Measurements from ENCODE around the gene ZNF536.

The ZNF536 gene

GRCh38 chr19:30361107-30361447 is 11.1 kb upstream of the ZNF536 start:
- Histone ChIP-seq H3K4me3 (no peak overlapping the region), H3K27ac (no peak overlapping the region)

DNA sequence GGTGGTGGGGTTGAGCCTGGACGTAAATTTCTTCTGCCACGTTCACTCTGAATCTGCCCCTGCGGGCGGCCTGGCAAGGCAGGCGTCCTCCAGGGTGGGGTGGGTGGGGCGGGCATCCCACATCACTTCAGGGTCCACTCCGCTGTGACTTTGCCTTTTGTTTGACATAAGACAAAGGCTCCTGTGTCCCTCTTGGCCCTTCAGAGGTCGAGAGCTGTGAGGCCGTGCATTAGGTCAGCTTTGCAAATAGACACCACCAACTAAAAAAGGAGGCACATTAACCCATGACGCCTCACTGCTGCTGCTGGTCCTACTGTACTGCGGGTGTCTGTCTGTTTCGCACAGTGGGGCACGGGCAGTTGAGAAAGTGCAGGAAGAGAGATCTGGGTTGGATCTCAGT is 10.5 kb upstream of the ZNF536 start:
- Histone ChIP-seq H3K27ac (no peak overlapping the region), H3K4me3 (no peak overlapping the region)

- Histone ChIP-seq H3K4me3 (no peak overlapping the region), H3K27ac (no peak overlapping the region)
Observed at GRCh38 chr19:30362156-30362754, 9.9 kb upstream of the ZNF536 start.

GRCh38 chr19:30363073-30363472 is 9.1 kb upstream of the ZNF536 start:
- Histone ChIP-seq H3K4me3 (no peak overlapping the region), H3K27ac (no peak overlapping the region)

DNA sequence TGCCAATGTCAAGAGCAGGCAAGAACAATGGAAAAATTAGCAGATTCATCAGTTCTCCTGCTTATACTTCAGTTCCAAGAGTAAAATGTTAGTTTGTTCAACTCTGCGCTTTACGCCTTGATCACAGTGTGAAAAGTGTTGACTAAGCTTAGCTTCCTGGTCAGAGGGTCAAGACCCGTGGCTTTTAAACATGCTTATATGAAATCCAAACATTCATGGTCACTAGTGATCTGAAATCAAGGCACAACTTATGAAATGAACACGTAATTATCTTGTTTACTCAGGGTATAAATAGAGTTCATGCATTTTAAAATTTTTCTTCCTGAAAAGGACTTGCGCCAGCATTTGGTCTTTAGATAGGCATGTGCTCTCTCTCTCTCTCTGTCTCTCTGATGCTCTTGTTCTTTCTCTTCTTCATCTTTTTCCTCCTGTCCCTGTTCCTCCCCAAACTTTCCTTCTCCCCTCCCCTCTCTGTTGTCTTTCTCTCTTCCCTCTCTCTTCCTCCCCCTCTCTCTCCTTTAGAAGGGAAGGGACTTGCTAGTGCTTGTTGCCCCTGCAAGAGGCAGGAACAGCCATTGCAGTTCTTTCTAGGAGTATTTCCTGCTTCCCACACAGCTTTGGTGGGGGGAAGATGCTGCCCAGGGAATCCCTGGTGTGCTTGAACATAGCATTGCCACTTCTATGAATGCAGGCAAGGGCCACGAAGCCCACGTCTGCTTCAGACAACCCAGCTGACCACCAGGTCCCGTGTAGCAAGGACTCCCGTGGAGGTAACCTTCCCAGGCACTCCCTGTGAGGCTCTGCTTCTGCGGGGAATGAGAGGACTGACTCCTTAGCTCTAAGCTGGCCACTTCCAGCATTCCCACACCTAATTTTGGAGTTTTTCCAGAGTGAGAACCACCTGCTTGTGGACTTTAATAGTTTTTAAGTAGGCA is 7.1 kb upstream of the ZNF536 start:
- no peak overlapping the region for H3K4me3 ChIP-seq
- H3K27ac ChIP-seq: no peak overlapping the region

DNA sequence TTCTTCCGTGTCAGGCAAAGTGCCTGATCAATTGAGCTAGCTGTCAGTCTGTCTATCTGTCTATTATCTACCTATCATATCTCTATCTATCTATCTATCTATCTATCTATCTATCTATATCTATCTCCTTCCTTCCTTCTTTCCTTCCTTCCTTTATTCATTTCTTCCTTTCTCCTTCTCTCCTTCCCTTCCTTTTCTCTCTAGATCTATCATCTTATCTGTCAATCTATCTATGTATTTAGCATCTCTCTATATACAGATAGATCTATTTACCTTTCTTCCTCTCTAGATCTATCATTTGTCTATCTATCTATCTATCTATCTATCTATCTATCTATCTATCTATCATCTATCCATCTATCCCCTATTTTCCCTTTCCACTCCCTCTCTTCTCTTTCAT is 5.9 kb upstream of the ZNF536 start:
- H3K4me3 ChIP-seq: no peak overlapping the region
- H3K27ac ChIP-seq: no peak overlapping the region

DNA sequence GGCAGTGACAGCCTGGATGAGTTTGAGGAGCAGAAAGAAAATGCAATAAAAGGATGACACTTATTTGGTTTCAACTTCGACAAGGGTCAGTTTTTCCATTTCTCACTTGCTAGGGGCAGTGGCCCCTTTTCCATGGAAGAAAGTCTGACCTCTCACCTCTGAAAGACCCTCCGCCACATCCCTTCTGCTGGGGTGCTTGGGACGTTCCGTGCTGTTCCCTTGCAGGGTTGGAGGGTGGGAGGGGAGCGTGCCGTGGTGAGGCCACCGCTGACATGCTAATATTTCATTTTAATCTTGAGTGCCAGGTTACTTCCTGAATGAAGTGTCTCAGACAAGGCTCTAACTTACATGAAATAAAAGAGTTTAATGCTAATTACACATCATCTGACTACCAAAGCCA is 5.2 kb upstream of the ZNF536 start:
- H3K27ac ChIP-seq: no peak overlapping the region
- H3K4me3 ChIP-seq: no peak overlapping the region

DNA sequence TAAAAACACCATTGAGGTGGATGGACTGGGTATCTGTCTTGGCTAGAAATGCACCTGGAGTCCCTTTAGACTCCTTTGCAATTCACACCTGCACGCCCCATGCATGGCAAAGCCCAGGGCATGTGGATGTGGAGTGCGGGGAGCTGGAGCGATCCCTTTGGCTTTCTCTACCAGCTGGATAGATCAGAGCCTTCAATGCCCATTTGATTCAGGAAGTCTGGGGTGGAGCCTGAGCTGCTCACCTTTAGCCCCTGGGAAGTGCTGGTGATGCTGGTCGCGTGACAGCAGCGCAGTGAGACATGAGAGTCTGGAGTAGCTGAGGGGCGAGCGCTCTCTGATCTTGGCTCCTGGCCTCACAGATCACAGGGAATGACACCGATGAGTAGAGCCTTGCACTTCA is 4.8 kb upstream of the ZNF536 start:
- Histone ChIP-seq H3K27ac (no peak overlapping the region), H3K4me3 (no peak overlapping the region)

DNA sequence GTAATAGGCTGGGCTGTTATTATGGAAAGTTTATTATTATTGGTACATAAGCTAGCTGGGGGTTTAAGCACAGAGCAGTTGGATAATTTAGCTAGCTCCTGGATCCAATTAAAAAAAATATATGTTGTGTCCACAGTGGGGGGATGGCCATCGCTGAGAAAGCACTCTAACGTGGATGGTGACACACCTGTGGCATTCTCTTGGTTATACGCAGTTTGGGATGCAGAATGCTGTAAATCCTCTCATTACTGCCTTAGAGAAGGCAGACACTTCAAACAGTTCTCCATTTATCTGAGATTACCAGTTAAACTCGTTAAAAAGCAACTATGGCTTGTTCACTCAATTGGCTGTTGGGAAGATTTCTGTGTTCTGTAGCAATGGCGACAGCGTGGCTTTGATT is 2.4 kb upstream of the ZNF536 start:
- Histone ChIP-seq H3K4me3 (no peak overlapping the region), H3K27ac (no peak overlapping the region)

DNA sequence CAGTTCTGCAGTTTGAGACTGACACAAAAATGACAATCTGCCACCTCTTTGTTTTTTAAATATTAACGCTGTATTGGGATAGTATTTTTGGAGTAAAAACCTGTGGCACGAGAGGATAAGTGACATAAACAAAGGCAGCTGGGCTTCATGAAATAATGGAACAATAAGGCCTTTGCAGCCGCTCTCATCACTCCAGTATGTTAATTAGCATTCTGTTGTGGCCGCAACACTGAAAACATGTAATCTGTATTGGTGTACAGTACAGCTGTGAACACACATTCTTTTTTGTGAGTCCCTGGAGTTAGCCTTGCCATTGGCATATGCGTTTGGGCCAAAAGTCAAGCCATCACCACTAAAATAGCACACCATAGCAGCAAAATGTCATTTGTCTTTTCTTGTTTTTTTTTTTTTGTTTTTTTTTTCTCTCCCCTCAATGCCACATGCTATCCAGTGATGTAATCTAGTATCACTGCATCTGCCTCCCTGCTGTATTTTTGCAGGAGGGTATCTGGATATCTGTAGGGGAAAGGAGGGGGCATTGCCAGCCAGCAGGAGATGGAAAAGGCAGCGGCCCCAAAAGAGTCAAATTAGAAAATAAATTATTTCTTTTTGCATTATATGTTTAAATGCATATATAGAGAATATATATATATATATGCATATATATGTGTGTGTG is 885 bp upstream of the ZNF536 start:
- H3K27ac ChIP-seq: no peak overlapping the region
- no peak overlapping the region for H3K4me3 ChIP-seq

DNA sequence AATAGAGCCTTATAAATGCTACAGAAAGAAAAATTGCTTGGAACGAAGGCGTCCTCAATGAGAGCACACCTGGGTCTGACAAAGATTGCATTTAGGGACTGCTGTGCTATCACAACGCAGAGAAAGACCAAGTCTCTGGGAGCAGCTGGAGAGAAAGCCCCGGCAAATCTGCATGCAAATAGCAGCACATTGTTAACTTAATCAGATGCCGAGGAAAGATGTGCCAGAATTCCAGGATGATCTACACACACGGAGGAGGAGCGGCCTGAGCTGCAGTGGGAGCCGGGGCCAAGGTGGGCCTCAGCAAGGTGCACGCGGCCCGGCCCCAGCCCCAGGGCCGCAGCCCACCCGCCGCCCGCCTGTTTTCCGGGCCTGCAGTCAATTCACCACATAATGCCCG is 1.4 kb downstream of the ZNF536 start:
- no peak overlapping the region for H3K4me3 ChIP-seq
- H3K27ac ChIP-seq: no peak overlapping the region

GRCh38 chr19:30374539-30374864 is 2.3 kb downstream of the ZNF536 start:
- H3K4me3 ChIP-seq: no peak overlapping the region
- no peak overlapping the region for H3K27ac ChIP-seq

DNA sequence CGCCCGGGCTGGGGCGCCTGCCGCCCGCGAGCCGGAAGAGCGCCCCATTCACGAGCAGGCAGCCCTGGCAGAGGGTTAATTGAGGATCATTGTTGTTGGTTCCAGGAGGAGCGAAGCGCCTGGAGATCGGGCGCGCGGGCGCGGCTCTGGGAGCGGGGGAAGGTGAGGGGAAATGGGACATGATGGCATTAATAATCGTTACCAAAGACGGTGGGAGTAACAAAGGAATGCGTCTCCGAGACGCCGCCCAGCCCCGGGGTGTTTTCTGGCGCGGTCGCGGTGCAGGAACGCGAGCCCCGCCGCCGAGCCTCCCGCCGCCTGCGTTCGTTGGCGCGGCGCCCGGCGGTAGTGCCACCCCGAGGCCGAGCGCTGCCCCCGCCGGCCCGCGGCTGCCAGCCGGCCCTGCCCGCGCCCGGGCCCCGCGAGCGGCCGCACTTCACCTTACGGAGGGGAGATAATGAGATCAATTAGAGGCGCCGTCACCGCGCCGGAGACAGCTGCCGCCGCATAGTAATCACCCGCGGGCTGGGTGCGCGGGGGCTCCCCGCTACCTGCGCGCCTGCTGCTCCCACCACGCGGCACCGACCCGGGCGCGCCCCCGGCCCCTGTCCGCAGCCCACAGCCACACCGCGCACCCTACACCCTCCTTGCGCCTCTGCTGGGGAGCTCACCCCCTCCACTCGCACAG is 2.8 kb downstream of the ZNF536 start:
- Histone ChIP-seq H3K27ac (no peak overlapping the region), H3K4me3 (no peak overlapping the region)

DNA sequence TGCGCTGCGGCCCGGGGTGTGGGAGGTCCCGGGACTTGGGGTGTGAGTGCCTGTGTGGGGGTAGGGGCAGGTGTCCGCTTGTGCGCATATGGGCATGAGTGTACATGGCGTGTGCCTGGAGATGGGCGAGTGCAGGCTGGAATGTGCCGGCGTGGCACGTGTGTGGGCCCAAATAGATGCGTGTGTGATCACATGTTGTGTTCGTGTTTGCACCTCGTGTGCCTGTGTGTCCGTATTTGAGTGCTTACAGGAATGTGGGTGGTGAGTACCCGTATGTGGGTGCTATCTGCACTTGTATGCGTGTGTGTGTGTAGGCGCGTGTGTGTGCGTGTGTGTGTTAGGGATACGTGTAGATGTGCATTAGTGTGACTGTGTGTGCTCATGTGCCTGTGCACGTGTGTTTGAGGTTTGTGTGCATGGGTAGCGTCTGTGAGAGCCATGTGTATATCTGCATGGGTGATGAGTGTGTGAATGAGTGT is 3.4 kb downstream of the ZNF536 start:
- H3K27ac ChIP-seq: no peak overlapping the region
- no peak overlapping the region for H3K4me3 ChIP-seq

- Histone ChIP-seq H3K27ac (no peak overlapping the region), H3K4me3 (no peak overlapping the region)
Observed at GRCh38 chr19:30376272-30376671, 4.1 kb downstream of the ZNF536 start.

- no peak overlapping the region for H3K4me3 ChIP-seq
Observed at GRCh38 chr19:30376826-30377425, 4.7 kb downstream of the ZNF536 start.

GRCh38 chr19:30378701-30379100 is 6.5 kb downstream of the ZNF536 start:
- no peak overlapping the region for H3K27ac ChIP-seq

More at GRCh38 chr19:30376826-30377425, 4.7 kb downstream of the ZNF536 start:
- H3K27ac ChIP-seq: no peak overlapping the region

DNA sequence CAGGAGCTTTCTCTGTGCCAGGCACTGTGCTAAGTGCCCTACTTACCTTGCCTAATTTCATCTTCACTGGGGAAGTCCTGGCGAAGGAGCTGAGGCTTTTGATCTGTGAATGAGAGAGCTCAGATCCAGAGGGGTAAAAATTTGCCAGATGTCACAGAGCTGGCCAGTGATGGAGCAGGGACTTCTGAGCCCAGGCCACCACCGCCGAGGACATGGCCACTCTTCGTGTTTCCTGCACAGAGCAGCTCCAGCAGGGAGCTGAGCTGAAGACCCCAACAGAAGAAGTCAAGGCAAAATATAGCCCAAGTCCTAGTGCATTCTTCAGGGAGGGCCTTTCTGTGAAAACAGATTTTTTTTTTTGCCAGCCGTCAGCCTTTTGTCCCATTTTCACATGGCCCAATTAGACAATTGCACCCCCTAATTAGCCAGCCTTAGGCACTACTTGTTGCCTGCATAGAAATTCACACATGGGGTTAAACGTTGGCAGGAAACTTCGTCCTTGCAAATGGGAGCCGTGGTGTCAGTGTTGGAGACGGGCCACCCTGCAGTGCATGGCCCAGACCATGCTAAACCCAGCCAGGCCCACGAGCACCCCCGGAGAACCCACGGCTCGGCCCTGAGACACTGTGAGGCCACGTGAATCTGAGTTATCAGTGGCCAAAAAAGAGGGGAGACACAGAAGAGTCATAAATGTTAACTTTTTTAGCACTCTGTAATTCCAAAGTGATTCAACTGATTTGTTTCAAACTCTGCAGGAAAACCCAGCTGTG is 7.8 kb downstream of the ZNF536 start:
- no peak overlapping the region for H3K4me3 ChIP-seq
- H3K27ac ChIP-seq: no peak overlapping the region

More at GRCh38 chr19:30378701-30379100, 6.5 kb downstream of the ZNF536 start:
- H3K4me3 ChIP-seq: no peak overlapping the region

DNA sequence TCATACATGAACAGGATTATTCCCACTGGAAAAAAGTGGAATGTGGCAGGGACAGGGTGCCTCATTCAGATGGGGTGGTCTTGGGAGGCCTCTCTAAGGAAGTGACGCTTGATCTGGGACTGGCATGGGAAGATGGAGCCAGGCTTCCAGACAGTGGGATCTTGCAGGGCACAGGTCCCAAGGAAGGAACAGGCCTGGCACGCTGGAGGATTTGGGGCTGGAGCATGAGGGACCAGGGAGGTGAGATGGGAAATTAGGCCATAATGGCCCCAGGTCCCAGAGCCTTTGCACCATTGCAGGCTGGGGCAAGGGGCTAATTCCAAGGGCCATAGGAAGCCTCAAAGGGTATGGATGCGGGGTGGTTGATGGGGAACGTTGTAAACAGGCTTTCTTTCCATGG is 9.2 kb downstream of the ZNF536 start:
- Histone ChIP-seq H3K4me3 (no peak overlapping the region), H3K27ac (no peak overlapping the region)
